ENCODE data around the gene CCDC167.
"Not testable (repeated sequence)": the region's sequence is repeated elsewhere in the genome, so short reads cannot be mapped to it uniquely, and the experiment has no call there.

Gene CCDC167

GRCh38 chr6:37463110-37463509 is 36.6 kb downstream of the CCDC167 start:
- DNase-seq (ENCODE audit: low spot score), result no peak

DNA sequence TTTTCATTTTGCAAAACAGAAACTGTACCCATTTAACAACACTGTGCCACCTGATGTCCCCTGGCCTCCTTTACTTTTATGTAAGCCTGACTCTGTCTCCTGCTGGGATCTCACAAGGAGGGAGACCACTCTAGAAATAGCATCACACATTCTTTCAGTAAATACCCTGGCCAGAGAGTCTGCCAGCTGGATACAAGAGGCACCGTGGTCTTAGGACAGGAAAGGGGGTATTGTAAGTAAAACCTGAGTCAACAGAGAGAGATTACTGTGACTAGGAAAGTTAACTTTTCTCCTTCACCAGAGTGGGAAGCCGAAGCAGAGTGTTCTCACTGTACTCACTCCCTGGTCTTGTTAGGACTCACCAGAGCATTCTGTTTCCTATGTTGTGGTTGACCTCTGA is 38.9 kb downstream of the CCDC167 start:
- no peak for DNase-seq (ENCODE audit: low spot score)

DNA sequence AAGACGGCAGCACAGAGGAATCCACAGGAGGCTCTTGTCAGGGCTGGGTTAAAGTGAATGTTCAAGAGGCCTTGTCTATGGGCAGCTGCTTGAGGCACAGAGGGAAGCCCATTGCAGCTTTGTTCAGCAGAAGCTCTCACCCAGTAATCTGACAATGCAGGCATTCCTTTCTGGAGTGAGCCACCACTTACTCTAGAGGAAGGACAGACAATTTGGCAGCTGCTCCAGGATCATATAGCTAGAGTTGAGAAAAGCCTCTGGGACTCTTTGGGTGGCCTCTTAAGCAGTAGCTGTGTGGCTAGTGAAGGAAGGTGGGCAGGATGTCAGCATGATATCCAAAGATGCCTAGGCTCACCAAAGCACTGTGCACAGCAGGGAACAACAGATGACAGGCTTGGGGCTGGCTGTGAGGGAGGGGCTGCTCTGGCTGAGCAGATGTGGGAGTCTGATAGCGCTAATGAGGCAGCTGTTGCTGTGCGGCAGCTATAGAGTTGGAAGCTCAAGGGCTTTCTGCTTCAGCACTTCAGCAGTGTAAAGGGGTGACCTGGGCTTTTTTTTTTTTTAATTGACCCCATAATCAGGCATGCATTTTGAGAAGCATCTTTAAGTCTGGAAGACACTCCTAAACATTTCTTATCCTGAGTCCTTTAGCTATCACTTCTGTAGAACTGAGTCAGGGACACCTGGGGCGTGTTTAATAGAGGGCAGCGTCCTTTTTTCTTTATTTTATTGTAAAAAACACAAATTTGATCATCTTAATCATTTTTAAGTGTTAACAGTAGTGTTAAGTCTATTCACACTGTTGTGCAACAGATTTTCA is 39.5 kb downstream of the CCDC167 start:
- no peak for DNase-seq (ENCODE audit: low spot score)

- DNase-seq (ENCODE audit: low spot score), result no peak
Observed at GRCh38 chr6:37456816-37457560, 42.7 kb downstream of the CCDC167 start.

DNA sequence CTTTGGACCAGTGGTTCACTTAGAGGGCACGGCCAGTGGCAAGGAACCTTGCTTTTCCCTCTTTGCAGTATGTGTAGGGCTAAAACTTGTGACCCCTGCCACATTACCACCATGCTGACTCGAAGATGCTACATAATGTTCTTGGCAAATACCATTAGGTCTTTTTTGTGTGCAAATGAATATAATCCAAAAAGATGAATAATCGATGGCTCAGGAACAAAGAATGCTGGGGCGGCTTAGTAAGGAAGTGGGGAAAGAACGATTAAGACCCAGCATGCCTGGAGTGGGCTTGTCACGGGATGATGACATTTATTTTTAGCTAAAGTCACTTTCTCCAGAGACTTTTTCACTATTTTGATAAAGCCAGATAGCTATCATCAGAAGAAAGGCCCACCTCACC is 43.6 kb downstream of the CCDC167 start:
- no peak for DNase-seq (ENCODE audit: low spot score)

- DNase-seq (ENCODE audit: low spot score), result no peak
Observed at GRCh38 chr6:37454420-37455140, 45.1 kb downstream of the CCDC167 start.

DNA sequence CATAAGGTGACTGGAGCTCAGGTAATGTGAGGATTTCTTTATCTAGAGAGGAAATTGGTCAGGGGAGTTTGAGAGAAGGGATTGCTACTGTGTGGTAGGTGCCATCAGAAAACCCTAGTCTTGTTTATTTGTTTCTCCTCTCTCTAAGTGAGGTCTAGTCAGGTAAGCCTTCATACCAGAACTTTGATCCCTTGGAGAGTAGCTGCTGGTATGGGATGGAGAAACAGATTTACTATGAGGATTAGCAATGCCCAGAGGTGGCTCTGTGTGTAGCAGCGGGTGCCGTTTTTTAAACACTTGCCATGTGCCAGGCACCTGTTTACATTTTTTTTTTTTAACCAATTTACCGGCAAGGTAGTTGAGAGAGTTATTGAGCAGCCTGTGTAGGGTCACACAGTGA is 47.2 kb downstream of the CCDC167 start:
- DNase-seq (ENCODE audit: low spot score), result no peak

GRCh38 chr6:37451441-37452193 is 48.1 kb downstream of the CCDC167 start:
- no peak for DNase-seq (ENCODE audit: low spot score)

- no peak for DNase-seq (ENCODE audit: low spot score)
Observed at GRCh38 chr6:37449984-37450383, 49.7 kb downstream of the CCDC167 start.

- not testable (repeated sequence) for DNase-seq (ENCODE audit: low spot score)
Observed at GRCh38 chr6:37443216-37443542, 56.5 kb downstream of the CCDC167 start.

DNA sequence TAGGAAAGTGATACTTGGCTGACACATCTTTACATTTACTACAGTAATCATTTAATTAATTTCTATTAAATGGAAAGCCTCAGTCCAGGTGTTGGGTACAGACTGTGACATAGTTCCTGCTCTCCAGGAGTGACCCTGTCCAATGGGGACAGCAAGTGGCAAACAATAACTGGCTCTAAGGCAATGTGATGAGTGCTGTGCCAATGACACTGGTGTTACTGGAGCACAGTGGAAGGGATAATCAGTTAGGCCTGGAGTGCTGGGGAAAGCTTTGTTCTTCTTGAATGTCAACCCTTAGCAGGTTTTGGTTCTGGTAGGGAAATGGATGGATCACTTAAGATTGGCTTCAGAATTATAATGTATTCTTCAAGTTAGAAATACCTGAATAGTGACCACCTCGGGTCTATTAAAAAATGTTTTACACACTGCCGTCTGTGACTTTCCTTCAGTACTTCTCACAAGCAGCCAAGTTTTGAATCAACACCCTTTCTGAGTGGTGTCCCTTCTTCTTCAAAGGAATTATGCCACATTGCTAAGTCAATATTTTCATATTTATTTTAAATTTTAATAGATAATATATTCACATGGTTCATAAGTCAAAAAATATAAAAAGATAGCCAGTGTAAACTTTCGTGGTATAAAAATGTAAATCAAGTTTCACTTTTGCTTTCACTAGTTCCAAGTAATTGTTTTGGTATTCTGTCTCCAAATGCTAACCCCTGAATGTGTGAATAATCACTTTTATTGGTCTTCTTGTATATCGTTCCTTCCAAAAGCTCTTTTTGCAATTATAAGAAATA is 57.1 kb downstream of the CCDC167 start:
- DNase-seq (ENCODE audit: low spot score), result peak; percentile 33

DNA sequence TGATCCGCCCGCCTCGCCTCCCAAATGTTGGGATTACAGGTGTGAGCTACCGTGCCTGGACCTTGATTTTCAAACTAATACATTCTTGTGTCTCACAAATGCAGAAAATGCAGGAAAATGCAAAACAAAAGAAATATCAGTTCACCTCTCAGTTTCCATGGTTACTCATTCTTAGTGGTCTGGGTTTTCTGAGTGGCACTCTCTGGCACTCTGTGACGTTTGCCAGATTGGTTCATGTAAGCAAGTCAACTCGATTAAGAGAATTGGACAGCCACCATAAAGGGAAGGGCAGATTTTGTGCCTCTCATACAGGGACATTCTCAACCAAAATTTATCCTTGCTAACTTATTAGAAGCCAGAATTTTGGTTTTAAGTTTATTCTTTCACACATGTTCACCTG is 58.0 kb downstream of the CCDC167 start:
- no peak for DNase-seq (ENCODE audit: low spot score)

GRCh38 chr6:37438930-37439329 is 60.8 kb downstream of the CCDC167 start:
- DNase-seq (ENCODE audit: low spot score), result no peak

DNA sequence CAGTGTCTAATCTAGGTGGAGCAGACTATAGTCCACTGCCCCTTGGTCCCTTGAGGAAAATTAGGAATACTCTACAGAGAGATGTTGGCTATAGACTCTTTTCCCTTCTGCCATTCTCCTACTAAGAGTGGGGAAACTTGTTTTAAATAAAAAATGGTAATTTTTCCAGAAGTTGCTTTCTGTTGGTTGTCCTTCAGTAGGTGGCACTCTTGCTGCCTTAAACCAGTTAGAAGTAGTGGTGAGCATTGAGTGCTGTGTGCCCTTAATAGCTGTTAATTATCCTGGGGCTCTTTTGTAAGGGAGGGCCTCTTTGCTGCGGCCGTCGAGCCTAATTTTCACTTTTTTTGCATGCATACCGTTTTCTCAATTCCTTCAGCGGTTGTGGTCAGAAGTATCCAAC is 63.9 kb downstream of the CCDC167 start:
- no peak for DNase-seq (ENCODE audit: low spot score)

DNA sequence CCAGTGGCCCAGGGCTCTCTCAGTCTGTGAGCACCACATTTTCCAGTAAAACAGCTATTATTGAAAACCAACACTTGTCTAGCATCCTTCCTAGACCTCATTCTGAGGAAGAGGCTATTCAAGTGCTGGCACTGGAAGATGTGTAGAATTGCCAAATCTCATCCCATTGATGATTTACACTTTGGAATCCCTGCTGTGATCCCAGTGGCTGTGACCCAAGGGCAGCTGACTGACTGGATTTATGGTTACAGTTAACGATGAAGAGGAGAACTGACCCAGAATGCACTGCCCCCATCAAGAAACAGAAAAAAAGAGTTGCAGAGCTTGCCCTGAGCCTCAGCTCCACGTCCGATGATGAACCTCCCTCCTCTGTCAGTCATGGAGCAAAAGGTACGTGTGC is 64.3 kb downstream of the CCDC167 start:
- no peak for DNase-seq (ENCODE audit: low spot score)

DNA sequence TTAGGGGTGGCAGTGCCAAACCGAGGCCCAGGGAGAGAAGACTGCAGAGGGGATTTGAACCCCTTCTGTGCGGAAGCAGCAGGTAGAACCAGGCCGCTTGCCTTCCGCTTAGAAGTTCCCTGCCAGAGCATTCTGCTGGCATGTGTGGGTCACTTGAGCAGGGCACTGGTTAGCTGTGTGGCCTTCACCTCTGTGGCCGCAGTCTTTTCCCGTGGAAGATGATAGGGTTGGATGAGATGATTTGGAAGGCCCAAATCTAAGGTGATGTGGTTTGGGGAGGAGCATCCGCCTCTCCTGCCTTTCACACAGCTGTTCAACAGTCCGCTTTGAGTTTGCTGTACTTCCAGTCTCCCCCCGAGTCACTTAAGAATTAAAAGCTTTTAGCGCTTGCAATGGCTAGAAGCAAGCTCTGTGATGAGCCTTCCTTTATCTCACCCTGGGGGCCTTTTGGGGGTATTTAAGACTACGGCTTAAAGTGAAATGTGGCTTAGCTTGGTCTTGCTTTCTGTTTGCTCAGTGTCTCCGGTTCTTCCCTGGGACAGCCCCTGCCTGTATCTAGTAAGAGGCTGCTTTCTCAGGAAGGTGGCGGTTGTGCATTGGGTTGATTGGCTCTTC is 65.9 kb downstream of the CCDC167 start:
- DNase-seq (ENCODE audit: low spot score), result peak; percentile 24

Measured in CD4-positive, alpha-beta T cell treated with Interleukin-2 at 100 ng/mL for 4 hours (primary cell).